HG03342 (cell line): ENCODE data around the gene MBP.

ENCODE experiments used
- ATAC-seq: cut with Tn5 transposase; IDR thresholded peaks from one replicate; pipeline ENCODE4 v1.9.1; 2021; ENCODE audit warnings: mild to moderate bottlenecking, moderate library complexity; ENCODE audit not compliant: unreplicated experiment

MBP gene

DNA sequence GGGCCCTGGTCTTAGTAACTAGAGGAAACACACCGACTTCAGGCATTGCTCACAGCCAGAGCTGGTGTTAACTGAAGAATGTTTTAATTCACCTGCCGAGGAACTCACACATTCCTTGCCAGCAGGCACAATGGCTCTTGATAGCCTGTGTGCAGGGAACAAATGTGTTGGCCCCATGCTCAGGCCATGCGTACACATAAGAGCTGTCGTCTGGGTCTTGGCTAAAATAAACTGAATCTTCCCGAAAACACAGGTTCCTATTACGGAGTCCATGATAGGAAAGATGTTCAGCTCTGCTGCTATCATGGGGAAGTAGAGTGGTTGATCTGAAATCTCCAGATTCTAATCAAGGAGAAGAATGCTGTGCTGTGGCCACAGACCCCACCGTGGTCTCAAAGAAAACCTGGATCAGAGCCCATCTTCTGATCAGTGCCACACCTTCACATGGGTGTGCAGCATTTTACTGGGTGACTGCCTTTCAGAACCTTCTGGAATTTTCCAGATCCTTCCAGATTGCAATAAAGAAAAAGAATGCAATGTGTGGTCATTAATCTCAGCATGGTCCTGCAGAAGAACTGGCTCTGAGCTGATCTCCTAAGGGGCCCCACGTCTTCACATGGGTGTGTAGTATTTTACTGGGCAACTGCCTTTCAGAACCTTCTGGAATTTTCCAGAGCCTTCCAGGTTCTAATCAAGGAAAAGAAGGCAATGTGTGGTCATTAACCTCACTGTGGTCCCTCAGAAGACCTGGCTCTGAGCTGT, 17.2 kb downstream of the MBP start:
- ATAC-seq: no peak

- peak; percentile 93 for ATAC-seq
These were observed 18.0 kb downstream of the MBP start for GRCh38 chr18:77114415-77115191.

DNA sequence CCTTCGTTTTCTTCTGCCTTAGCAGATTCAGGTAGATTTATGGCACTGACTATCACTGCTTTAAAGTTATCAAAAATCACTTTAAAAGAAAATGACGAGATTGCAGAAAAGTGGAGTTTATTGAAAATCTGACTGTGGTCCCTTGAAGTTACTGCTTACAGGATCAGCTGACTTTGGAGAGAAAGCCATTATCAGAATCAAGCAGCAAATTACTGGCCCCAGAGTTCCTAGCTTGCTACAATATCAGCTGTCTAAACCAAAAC, 18.5 kb downstream of the MBP start:
- ATAC-seq: no peak

DNA sequence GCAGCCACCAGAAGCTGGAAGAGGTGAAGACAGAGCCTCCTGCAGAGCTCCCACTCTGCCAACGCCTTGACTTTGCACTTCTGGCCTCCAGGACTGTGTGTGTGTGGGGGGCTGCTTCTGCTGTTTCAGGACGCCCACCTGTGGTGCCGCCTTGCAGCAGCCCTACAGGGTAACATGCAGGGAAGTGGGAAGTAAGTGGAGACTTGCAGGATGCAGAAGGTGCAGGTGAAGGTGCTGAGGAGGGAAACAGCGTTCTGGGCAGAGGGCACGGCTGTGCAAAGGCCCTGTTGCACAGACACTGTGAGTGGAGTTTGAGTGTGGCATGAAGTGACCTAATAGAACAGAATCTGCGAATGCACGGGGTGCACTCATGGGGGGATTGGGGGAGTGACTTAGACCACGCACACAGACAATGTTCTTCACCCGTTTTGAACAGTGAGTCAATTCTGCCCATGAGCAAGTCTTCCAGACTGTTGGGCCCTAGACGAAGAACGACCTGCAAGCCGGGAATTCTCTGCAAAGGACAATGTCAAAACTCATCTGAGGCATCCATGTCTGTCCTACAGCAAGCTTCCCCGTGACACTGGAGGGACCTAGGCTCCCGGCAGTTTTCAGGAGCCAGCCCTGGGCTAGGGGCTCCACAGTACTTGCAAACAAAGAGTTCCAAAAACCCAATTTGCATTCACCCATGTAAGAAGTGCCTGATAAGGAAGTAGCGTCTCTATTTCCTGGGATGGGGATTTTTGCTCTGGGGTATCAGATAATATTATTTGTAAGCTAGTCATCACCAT, 19.0 kb downstream of the MBP start:
- ATAC-seq: no peak

- no peak for ATAC-seq
These were observed 19.9 kb downstream of the MBP start for GRCh38 chr18:77112747-77113092.

DNA sequence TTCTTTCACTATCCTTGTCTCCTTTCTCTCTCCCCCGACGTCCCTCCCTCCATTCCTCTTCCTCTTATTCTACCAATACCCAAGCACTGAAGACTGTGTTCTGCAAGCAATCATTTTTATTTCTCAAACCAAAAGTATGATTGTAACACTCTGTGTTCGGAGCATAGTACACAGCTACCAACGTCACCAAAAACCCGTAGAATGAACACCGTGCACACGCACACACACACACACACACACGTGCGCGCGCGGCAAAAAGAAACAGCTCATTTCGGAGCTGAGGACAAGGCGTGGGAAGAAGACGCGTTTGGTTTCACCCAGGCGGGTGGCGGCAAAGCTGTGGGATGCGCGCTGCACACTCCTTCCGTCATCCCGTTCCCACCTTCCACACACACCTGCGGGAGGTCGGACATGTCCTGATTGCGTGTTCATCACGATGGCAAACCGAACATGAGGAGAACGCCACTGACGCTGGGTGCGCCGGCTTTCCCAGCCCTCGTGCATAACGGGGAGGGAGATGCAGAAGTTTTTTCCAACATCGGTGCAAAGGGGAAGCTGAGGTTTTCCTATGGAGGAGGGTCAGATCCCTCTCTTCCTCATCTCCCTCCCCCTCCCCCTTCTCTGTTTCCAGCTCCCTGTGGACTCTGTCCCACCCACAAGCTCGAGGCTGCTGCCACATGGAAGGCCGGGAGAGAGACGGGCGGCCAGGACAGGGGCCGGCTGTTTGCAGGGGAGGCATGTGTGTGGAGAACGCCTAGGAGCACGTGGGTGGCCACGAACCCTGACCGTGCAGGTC, 20.4 kb downstream of the MBP start:
- no peak for ATAC-seq

DNA sequence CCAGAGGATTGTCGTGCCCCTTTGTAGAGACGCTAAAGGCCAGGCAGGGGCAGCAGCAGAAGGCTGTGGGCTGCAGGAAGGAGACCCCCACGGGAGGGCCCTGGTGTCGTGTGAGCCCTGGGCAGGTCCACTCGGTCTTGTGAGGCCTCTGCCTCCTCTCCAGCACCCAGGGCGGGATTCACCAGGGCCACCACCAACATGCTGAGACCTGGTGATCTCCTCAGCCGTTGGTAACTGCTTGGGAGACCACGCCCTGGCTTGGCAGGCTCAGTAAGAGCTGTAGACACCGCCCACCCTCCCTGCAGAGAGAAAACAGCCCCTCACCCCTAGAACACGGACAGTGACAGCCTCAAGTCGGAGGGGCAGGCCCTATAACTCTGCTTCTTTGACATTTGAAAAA, 21.1 kb downstream of the MBP start:
- ATAC-seq: no peak

- no peak for ATAC-seq
These were observed 21.6 kb downstream of the MBP start for GRCh38 chr18:77110936-77111335.

- no peak for ATAC-seq
These were observed 22.2 kb downstream of the MBP start for GRCh38 chr18:77110400-77110799.

- no peak for ATAC-seq
These were observed 22.9 kb downstream of the MBP start for GRCh38 chr18:77109648-77110019.

DNA sequence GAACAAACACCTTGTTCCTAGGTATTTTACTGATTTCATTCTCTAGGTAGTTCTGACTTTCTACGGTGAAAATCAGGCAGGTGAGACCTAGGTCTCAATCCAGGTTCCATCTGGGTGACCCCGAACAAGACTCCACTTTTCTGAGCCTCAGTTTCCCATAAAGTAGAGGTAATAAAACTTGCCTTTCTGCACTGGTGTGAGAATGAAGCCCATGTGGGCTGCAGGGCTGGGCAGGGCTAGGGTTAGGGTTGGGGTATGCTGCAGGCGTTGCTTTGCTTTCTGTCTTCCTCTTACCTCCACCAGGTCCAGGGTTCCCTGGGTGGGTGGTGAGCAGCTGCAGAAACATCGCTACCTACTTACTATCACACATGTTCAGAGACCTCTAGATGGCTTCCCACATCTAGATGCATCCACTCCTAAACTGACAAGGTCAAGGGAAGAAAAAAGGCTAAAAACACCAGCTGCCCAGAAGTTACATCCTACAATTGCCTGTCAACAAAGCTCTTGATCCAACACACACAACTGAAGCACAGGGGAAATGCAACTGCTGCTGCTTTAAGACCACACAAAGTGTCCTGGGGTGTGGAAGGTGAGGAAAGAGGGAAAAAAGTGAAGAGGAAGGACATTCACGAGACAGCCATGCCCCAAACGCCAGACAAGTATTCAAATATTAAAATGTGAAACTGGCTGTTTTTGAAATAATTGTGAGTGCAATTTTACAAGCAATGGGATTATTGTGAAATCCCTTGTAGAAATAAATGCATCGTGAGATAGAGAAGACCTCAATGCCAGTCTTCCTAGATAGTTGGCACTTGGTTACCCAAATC, 23.5 kb downstream of the MBP start:
- no peak for ATAC-seq

DNA sequence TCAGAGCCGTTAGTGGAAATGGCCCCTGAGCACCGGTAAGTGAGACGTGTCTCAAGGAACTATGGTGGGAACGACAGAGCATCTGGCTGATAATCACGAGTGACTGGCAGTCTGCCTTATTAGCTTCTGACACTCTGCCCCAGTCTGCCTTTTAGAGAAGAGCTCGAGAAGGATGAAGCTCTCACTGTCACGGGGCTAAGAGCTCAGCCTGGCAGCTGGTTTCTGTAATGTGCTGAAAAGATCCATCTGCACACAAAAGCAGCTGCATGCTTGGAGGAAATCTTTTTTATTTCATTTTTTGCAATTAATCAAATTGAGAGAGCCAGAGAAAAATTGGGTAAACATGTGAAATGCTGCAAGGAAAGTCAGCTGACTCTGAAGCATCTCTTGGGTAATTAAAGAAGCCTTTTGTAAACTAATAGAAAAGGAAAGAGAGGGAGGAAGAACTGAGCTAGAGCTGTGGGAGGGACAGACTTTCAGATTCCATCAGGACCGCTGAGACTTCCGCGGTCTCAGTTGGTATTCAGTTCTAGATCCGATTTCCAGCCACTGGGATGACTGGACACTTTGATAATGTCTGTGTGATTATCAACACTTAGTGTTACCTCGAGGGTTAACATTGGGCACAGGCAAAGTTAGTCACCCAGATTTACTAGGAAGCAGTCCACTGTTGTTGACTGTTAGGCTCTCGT, 24.4 kb downstream of the MBP start:
- peak; percentile 43 for ATAC-seq

DNA sequence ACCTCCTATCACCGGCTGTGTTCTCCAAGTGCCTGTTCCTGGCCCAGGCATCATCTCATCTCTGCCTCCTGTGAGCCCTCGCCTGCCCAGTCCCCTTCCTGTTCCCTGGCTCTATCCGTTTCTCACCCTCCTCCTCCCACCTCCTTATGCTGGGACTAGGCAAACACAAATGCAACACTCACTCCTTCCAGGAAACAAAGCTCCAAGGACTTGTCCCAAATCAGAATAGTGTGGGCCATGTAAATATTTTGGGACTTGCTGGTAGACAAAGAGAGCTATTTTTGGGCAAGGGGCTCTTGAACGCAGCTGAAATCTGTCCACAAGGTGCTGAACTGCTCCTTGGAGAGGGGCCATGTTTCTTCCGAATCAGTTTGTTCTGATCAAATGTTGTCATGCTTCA, 25.3 kb downstream of the MBP start:
- no peak for ATAC-seq

DNA sequence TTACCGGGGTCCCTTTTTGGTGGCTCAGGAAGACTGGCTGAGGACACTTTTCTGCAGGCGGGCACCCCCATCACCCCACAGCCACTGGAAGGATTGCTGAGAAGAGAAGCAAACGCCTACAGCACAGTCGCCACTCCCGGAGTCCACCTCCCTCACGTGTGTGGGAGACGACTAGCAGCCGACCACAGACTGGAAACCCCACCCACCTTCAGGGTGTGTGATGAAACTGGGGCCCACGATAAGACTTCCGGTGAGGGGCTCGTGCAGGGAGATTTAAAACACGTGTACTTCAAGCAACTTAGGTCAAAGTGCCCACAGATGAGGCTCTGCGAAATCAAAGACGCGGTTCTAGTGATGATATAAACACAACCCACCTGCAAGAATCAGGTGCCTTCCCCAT, 26.3 kb downstream of the MBP start:
- no peak for ATAC-seq

DNA sequence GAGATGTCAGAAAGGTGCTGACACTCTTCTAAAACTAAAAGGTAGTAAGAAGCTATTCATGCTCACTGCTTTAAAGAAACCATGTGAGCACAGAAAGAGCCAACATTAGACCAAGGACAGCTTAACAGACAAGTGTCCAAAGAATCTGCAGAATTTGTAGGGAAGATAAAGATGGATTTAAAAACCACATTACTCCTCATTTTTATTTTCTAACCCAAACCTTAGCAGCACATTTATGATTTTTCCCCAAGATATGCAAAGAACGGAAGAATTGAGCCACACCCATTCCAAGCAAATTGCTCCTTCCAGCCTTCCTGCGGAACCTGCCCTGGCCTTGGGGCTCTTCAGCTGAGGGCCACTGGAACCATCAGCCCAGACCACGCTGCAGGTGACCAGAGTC, 26.9 kb downstream of the MBP start:
- no peak for ATAC-seq

- no peak for ATAC-seq
These were observed 27.6 kb downstream of the MBP start for GRCh38 chr18:77105028-77105427.

DNA sequence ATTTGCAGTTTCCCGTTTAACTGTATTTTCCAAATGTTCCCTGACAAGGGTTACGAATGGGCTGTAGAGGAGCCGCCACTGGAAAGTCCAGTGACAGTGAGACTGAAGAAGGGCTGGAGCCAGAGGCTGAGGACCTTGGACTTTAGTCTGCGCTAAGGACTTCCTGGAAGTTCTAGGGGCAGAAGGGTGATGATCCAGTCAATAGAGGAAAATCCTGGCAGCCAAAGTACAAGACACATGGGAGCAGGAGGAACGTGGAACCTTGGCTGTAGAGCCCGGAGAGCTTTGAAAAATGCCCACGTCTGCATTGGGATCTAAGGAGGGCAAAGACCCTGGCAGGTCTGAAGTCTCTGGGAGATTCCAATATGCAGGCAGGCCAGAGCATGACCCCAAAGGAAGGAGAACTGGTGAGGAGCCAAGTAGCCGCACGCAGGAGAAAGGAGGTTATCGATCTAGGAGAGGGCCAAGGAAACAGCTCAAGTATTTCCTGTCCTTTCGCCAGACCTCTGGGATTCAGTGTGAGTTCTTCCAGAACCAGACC, 28.5 kb downstream of the MBP start:
- ATAC-seq: no peak

DNA sequence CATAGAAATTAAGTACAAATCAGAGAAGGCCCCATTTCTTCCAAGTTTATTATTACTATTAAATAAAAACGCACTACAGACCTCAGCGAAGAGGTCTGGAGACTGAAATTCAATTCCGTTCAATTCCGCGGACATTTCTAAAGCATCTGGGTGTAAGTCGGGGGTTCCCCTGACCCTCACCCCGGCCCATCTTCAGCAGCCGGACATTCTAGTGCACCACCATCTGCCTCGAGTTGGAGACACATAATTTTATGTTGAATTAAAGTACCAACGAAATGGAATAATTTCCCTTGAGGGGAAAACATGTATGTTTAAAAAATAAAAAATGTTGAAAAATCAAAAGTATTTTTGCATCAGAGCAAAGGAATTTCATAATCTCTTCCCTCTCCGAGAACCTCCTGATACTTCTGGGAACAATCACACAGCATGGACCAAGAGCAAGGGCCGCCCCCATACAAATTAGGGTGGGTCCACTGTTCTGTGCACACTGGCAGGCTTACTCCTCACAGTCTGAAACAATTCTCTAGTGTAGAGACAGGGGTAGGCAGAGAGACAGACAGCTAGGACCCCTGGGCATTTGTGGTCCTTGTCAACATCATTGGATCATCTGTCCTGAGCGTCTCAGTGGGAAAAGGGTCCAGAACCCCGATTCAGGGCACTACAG, 29.3 kb downstream of the MBP start:
- no peak for ATAC-seq
